Measurements from ENCODE around the gene SUMO1. TPM values are rescaled to one million over a fixed set of nuclear protein-coding genes. Genes with fewer than 3 reads are reported as not detected.
"Not testable (repeated sequence)": the region's sequence is repeated elsewhere in the genome, so short reads cannot be mapped to it uniquely, and the experiment has no call there.

The SUMO1 gene
- total RNA-seq (2014; rRNA removed; shearing (Covaris generic)), result 216 and 326 TPM in 2 replicates

DNA sequence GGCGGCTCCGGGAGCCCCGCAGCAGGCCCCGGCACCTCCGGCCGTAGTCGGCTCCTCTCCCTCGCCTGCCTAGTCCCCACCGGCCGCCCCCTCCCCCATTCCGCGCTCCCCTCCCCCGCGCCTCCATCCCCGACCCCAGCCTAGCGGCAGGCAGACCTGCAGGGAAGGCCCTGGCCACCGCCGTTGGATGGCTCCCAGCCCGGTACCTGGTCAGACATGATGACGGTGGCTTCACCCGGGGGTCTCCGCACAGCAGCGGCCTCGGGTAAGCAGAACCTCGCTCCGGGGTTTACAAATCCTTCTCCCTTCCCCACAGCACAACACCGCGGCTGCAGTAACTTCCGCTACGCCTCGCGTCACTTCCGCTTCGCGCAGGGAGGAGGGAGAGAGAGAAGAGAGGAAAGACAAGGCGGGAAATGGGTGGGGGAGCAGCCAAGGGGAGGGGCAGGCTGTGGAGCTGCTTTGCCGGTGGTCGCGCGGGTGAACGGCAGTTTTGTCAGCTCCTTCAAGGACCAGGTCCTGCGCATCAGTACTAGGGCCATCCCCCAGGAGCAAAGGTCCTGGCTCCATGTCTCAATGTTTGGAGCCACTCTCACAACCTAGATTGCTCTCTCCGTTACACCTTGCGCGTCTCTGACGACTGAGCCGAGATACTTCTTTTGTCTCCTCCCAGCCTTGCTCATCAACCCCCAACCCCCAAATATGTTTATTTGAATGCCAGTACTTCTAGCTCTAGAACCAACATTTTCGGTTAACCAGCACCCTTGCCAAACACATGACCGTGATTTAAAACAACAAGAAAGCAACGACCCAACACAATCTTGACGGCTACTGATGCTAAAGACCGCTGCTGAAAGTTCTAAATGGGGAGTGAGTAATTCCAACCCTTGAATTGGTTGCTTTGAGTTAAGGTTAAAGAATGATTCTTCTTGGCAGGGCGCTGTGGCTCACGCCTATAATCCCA is at the start of gene SUMO1:
SUMO1 (minus strand) TSS at position 364 of the 964 bp plus-strand sequence; CDS start at position 218, 146 bp downstream.
- peak; percentile 94 for DNase-seq
- Histone ChIP-seq H3K4me3 (ENCODE audit: insufficient read depth, low read depth, low read length) (peak within 1 kb of the TSS; percentile 95), H3K27me3 (ENCODE audit: control insufficient read depth, insufficient read depth, low read length) (no peaks in the 10 kb centered on the region), H3K36me3 (replicated peaks; ENCODE audit: control insufficient read depth, insufficient read depth, low read length) (no peaks in the 10 kb centered on the region)

DNA sequence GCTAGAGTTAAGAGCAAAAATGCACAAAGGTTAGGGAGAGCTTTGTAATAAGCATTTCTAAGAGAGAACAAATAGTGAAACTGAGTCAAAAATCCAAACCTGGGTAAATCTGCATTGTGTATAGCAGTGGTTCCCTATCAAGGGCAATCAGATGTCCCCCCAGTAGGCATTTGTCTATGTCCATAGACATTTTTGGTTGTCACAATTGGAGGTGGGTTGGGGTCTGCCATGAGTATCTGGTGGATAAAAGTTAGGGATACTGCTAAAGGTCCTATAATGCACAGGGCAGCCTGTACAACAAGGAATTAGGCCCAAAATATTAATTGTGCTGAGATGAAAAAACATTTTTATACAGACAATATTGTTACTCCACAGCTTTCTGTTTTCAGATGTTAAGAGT is 48.2 kb upstream of the SUMO1 start:
- Histone ChIP-seq H3K27me3 (ENCODE audit: control insufficient read depth, insufficient read depth, low read length) (no peaks in the 10 kb centered on the region), H3K36me3 (replicated peaks; ENCODE audit: control insufficient read depth, insufficient read depth, low read length) (peaks cover 47% of the 10 kb centered on the region), H3K4me3 (ENCODE audit: insufficient read depth, low read depth, low read length) (no peak overlapping the region)
- no peak for DNase-seq

DNA sequence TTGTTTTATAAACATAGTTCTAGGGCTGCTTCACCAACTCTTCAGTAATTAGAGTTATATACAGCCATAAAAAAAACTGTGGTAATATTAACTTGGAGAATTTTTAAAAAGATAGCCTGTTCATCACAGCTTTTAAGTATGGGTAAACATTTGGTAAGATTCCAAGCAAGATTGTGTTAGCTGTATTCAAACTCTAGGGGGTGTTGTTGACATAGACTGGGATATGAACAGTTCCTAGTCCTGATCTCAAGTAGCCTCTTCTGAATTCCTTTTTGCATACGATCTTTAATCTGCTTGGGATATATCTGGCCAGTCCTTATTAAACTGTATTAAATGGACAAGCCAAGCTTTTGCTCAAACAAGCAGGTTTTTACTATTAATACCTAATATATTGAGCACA is 40.5 kb upstream of the SUMO1 start:
- Histone ChIP-seq H3K4me3 (ENCODE audit: insufficient read depth, low read depth, low read length) (no peak overlapping the region), H3K27me3 (ENCODE audit: control insufficient read depth, insufficient read depth, low read length) (no peaks in the 10 kb centered on the region), H3K36me3 (replicated peaks; ENCODE audit: control insufficient read depth, insufficient read depth, low read length) (peaks cover 34% of the 10 kb centered on the region)
- DNase-seq, result peak; percentile 42

GRCh38 chr2:202278036-202278760 is 39.8 kb upstream of the SUMO1 start:
- Histone ChIP-seq H3K27me3 (ENCODE audit: control insufficient read depth, insufficient read depth, low read length) (no peaks in the 10 kb centered on the region), H3K36me3 (replicated peaks; ENCODE audit: control insufficient read depth, insufficient read depth, low read length) (peaks cover 34% of the 10 kb centered on the region), H3K4me3 (ENCODE audit: insufficient read depth, low read depth, low read length) (no peak overlapping the region)
- no peak for DNase-seq

- peaks cover 17% of the 10 kb centered on the region for H3K36me3 ChIP-seq (replicated peaks; ENCODE audit: control insufficient read depth, insufficient read depth, low read length)
- DNase-seq; H3K27me3 ChIP-seq (ENCODE audit: control insufficient read depth, insufficient read depth, low read length); H3K4me3 ChIP-seq (ENCODE audit: insufficient read depth, low read depth, low read length): not testable (repeated sequence)
These were observed 37.8 kb upstream of the SUMO1 start for GRCh38 chr2:202276078-202276720.

DNA sequence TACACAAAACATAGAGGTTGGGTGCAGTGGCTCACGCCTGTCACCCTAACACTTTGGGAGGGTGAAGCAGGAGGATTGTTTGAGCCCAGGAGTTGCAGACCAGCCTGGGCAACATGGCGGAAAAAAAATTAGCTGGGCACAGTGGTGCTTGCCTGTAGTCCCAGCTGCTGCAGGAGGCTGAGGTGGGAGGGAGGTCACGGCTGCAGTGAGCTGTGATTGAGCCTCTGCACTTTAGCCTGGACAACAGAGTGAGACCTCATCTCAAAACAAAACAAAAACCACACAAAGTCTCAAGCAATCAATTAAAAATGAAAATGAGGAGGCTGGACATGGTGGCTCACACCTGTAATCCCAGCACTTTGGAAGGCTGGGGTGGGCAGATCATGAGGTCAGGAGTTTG is 32.1 kb upstream of the SUMO1 start:
- no peaks in the 10 kb centered on the region for H3K27me3 ChIP-seq (ENCODE audit: control insufficient read depth, insufficient read depth, low read length)
- DNase-seq, result no peak
- H3K36me3 ChIP-seq (replicated peaks; ENCODE audit: control insufficient read depth, insufficient read depth, low read length), result peaks cover 1% of the 10 kb centered on the region
- no peak overlapping the region for H3K4me3 ChIP-seq (ENCODE audit: insufficient read depth, low read depth, low read length)

- Histone ChIP-seq H3K36me3 (replicated peaks; ENCODE audit: control insufficient read depth, insufficient read depth, low read length) (no peaks in the 10 kb centered on the region), H3K4me3 (ENCODE audit: insufficient read depth, low read depth, low read length) (no peak overlapping the region), H3K27me3 (ENCODE audit: control insufficient read depth, insufficient read depth, low read length) (no peaks in the 10 kb centered on the region)
- no peak for DNase-seq
These were observed 31.2 kb upstream of the SUMO1 start for GRCh38 chr2:202269585-202269984.

DNA sequence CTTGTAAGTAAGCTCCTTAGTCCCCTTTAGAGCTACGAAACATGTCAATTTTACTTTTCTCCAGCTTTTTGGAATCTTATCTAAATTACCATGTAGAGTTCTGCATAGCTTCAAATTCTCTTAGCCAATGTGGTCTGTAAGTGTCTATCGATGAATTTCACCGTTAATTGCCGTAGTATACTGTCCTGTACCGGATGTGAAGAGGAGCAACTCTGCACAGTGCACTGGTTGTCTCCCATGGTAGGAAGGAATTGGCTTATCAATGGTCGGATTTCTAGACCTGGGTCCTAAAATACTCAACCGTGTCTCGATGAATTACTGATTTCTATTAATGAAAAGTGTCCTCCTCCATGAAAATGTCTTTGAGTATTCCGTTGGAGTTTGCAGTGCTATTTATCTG is 29.1 kb upstream of the SUMO1 start:
- no peak for DNase-seq
- peak overlapping the region; percentile 90 for H3K4me3 ChIP-seq (ENCODE audit: insufficient read depth, low read depth, low read length)
- H3K36me3 ChIP-seq (replicated peaks; ENCODE audit: control insufficient read depth, insufficient read depth, low read length), result no peaks in the 10 kb centered on the region
- no peaks in the 10 kb centered on the region for H3K27me3 ChIP-seq (ENCODE audit: control insufficient read depth, insufficient read depth, low read length)

DNA sequence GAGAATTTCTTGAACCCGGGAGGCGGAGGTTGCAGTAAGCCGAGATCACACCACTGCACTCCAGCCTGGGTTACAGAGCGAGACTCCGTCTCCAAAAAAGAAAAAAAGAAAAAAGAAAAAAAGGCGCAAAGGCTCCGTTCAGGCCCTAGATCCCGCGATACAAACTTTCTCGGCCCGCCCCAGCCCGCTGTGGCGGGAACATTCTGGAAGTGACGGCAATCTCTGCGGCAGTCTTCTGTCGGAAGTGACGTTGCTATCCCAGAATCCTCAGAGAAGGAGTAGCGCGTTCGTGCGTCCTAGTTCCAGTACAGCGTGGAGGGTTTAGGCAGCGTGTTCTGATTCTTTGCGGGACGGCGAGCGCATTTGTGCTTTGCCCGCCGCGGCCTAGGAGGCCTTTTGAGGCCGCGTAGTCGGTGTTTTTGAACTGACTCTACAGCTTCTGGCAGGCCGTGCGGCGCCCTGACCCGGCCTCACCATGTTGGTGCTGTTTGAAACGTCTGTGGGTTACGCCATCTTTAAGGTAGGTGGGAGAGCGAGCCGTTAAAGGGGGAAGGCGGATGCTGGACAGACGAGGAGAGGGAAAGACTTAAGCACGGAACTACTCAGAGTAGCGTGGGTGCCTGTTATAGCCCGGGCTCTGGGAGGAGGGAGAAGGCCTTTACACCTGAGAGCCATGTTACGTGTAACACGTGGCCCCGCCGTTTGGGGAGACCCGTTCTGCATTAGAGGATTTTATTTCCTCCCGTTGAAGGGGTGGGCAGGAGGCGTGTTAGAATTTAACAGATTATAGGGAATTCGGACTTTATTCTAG is 27.3 kb upstream of the SUMO1 start, which contains the start of gene NOP58:
NOP58 (plus strand) TSS at position 297 of the 811 bp plus-strand sequence; CDS start at position 476, 179 bp downstream.
- peak within 1 kb of the TSS; percentile 90 for H3K4me3 ChIP-seq (ENCODE audit: insufficient read depth, low read depth, low read length)
- no peaks in the 10 kb centered on the region for H3K27me3 ChIP-seq (ENCODE audit: control insufficient read depth, insufficient read depth, low read length)
- H3K36me3 ChIP-seq (replicated peaks; ENCODE audit: control insufficient read depth, insufficient read depth, low read length), result no peaks in the 10 kb centered on the region
- DNase-seq, result peak; percentile 88

DNA sequence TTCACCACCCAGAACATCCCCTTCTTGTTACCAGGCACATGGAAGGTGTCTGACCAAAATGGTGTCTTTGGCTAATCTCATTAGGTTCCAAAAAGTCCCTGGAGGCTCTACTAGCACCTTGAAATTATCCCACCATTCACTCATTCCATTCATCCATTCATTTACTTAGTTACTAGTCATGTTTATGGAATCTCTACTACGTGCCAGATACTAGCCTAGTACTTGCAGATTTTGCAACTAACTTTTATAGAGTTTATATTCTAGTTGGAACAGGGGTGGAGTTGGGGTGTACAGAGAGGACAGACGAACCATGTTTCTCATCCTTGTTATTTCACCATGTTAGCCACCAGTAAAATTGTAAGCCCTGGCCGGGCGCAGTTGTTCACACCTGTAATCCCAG is 23.1 kb upstream of the SUMO1 start:
- DNase-seq, result no peak
- H3K36me3 ChIP-seq (replicated peaks; ENCODE audit: control insufficient read depth, insufficient read depth, low read length), result no peaks in the 10 kb centered on the region
- H3K4me3 ChIP-seq (ENCODE audit: insufficient read depth, low read depth, low read length), result no peak overlapping the region
- H3K27me3 ChIP-seq (ENCODE audit: control insufficient read depth, insufficient read depth, low read length), result no peaks in the 10 kb centered on the region

- Histone ChIP-seq H3K36me3 (replicated peaks; ENCODE audit: control insufficient read depth, insufficient read depth, low read length) (no peaks in the 10 kb centered on the region), H3K27me3 (ENCODE audit: control insufficient read depth, insufficient read depth, low read length) (no peaks in the 10 kb centered on the region), H3K4me3 (ENCODE audit: insufficient read depth, low read depth, low read length) (no peak overlapping the region)
- DNase-seq, result no peak
These were observed 13.1 kb upstream of the SUMO1 start for GRCh38 chr2:202251494-202251893.

DNA sequence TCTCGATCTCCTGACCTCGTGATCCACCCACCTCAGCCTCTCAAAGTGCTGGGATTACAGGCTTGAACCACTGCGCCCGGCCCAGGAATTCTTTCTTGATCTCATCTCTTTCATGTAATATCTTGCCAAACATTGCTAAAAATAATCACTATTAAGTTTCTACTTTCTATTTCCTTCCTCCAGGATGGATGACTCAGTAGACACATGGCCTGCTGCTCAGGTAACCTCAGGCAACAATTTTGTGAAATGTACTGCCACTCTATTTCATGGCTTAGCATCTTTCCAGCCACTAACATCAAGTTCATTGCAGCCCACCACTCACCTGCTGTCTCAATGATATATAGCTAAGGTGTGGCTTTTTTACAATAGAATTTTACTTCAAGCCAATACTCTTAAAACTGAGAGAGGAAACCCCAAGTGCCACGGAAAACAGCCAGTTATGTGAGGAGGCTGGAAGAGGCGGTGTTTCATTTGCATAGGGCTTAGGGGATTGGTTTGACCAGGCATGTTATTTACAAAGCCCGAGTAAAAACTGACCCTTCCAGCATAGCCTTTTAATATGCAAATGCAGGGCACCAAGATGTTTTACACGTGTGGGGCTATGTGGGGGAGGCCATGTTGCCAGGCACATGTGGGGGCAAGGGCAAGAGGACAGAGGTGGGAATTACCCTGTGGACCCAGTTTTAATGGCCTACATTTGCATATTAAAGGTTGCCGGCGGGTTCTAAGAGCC is 11.3 kb upstream of the SUMO1 start:
- Histone ChIP-seq H3K36me3 (replicated peaks; ENCODE audit: control insufficient read depth, insufficient read depth, low read length) (no peaks in the 10 kb centered on the region), H3K27me3 (ENCODE audit: control insufficient read depth, insufficient read depth, low read length) (no peaks in the 10 kb centered on the region), H3K4me3 (ENCODE audit: insufficient read depth, low read depth, low read length) (no peak overlapping the region)
- DNase-seq, result peak; percentile 76

GRCh38 chr2:202247710-202248109 is 9.3 kb upstream of the SUMO1 start:
- not testable (repeated sequence) for H3K27me3 ChIP-seq (ENCODE audit: control insufficient read depth, insufficient read depth, low read length); H3K4me3 ChIP-seq (ENCODE audit: insufficient read depth, low read depth, low read length); DNase-seq

More at GRCh38 chr2:202247710-202248109, 9.3 kb upstream of the SUMO1 start:
- not testable (repeated sequence) for H3K36me3 ChIP-seq (replicated peaks; ENCODE audit: control insufficient read depth, insufficient read depth, low read length)

Data from H7 (cell line).